ENCODE measurements around the gene POLN. TPM values are rescaled to one million over a fixed set of nuclear protein-coding genes. Genes with fewer than 3 reads are reported as not detected.

POLN gene
- total RNA-seq, 3 donors from 2014 or later = 1.4 to 4.6 (median 1.4) TPM

- DNase-seq = peak in 1 of 3 donors; percentile 38
- intact Hi-C loops (cut with DNase I, micrococcal nuclease) = no loop called here
- peaks cover 6% of the 10 kb centered on the region for H3K4me1 ChIP-seq (ENCODE audit: low read depth)
- H3K4me3 ChIP-seq = no peak overlapping the region
- ATAC-seq = no peak
- no peak for TF ChIP-seq CTCF (IDR thresholded peaks at IDR 0.05)
- no peaks in the 10 kb centered on the region for H3K9me3 ChIP-seq
- peaks cover 5% of the 10 kb centered on the region for H3K36me3 ChIP-seq (ENCODE audit: low read depth)
Measured at GRCh38 chr4:2266821-2267220, 24.9 kb upstream of the POLN start.

GRCh38 chr4:2266181-2266580, 24.3 kb upstream of the POLN start:
- intact Hi-C loops (cut with DNase I, micrococcal nuclease) = no loop called here
- DNase-seq (peak in 2 of 3 donors; percentile 40 to 45), ATAC-seq (no peak)
- Histone ChIP-seq H3K4me3 (no peak overlapping the region), H3K9me3 (no peaks in the 10 kb centered on the region), H3K36me3 (ENCODE audit: low read depth) (peaks cover 5% of the 10 kb centered on the region), H3K4me1 (ENCODE audit: low read depth) (peaks cover 6% of the 10 kb centered on the region)
- TF ChIP-seq CTCF (IDR thresholded peaks at IDR 0.05) = no peak

- H3K9me3 ChIP-seq = no peaks in the 10 kb centered on the region
- H3K4me3 ChIP-seq = no peak overlapping the region
- TF ChIP-seq CTCF (IDR thresholded peaks at IDR 0.05) = no peak
- ATAC-seq (no peak), DNase-seq (peak in 2 of 3 donors; percentile 18 to 42)
- intact Hi-C loops (cut with DNase I, micrococcal nuclease) = no loop called here
- peaks cover 5% of the 10 kb centered on the region for H3K36me3 ChIP-seq (ENCODE audit: low read depth)
- H3K4me1 ChIP-seq (ENCODE audit: low read depth) = peaks cover 12% of the 10 kb centered on the region
Measured at GRCh38 chr4:2265113-2266110, 23.5 kb upstream of the POLN start.

GRCh38 chr4:2264481-2265041, 22.6 kb upstream of the POLN start:
- peak in 2 of 3 donors; percentile 31 to 52 for DNase-seq
- no peak overlapping the region for H3K4me3 ChIP-seq
- H3K9me3 ChIP-seq = no peaks in the 10 kb centered on the region
- intact Hi-C loops (cut with DNase I, micrococcal nuclease) = no loop called here
- no peak for TF ChIP-seq CTCF (IDR thresholded peaks at IDR 0.05)
- H3K4me1 ChIP-seq (ENCODE audit: low read depth) = peaks cover 20% of the 10 kb centered on the region
- no peak for ATAC-seq
- H3K36me3 ChIP-seq (ENCODE audit: low read depth) = peaks cover 5% of the 10 kb centered on the region

- Histone ChIP-seq H3K36me3 (ENCODE audit: low read depth) (peaks cover 5% of the 10 kb centered on the region), H3K4me1 (ENCODE audit: low read depth) (peaks cover 20% of the 10 kb centered on the region), H3K9me3 (no peaks in the 10 kb centered on the region), H3K4me3 (no peak overlapping the region)
- no peak for TF ChIP-seq CTCF (IDR thresholded peaks at IDR 0.05)
- ATAC-seq (no peak), DNase-seq (peak in 2 of 3 donors; percentile 27 to 48)
- intact Hi-C loops (cut with DNase I, micrococcal nuclease) = no loop called here
Measured at GRCh38 chr4:2263926-2264321, 22.0 kb upstream of the POLN start.

Data from mucosa of descending colon (tissue), 3 donors.